CD4-positive, alpha-beta T cell treated with Interleukin-21 for 1 hour (primary cell): ENCODE measurements around the gene DPYSL4.

Source experiments
- DNase-seq: peaks from one replicate; pipeline ENCODE4 v3.0.0-alpha.2; 2020

The DPYSL4 gene

DNA sequence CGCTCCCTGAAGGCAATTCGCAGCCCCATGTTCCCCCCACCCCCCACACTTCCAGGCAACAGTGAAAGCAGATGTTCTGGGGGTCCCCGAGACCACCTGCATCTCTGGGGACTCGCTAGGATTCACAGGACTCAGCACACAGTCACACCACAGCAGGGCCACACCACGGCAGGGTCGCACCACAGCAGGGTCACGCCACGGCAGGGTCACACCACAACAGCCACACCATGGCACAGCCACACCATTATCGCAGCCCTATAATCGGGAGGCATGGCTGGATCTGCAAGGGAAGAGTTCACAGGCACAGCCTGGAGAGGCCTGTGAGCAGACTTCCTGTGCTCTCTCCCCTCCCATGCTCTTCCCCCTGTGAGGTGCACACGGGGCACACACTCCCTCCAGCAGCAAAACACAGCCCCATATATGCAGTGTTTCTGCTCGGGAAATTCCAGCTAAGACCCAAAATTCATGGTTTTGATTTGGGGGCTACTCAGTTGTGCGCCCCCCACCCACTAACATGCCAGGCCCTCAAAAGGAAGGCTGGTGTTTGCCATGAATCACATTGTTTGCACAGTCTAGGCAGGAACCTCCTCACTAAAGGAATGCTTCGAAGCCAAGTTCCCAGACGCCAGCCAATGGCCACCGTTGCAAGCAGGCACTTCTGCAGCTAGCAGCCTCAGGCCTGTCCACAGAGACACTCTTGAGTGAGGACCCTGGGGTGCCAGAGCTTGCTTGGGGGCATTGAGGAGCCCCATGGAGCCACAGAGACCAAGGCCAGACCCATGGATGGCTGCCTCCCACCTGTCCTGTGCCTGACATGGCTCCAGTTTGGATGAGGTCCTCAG, 7.0 kb upstream of the DPYSL4 start:
- no peak for DNase-seq

DNA sequence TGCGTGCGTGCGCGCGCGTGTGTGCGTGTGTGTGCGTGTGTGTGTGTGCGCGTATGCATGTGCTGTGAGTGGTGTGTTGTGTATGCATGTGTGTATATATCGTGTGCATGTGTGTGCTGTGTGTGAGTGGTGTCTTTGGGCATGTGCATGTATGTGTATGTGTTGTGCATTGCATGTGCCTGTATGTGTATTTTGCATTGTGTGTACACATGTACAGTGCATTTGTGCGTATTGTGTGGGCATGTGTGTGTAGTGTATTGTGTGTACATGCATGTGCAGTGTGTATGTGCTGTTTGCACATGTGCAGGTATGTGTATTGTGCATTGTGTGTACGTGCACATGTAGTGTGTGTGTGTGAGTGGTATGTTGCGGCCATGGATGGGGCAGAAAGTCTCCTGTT, 6.0 kb upstream of the DPYSL4 start:
- DNase-seq: no peak

DNA sequence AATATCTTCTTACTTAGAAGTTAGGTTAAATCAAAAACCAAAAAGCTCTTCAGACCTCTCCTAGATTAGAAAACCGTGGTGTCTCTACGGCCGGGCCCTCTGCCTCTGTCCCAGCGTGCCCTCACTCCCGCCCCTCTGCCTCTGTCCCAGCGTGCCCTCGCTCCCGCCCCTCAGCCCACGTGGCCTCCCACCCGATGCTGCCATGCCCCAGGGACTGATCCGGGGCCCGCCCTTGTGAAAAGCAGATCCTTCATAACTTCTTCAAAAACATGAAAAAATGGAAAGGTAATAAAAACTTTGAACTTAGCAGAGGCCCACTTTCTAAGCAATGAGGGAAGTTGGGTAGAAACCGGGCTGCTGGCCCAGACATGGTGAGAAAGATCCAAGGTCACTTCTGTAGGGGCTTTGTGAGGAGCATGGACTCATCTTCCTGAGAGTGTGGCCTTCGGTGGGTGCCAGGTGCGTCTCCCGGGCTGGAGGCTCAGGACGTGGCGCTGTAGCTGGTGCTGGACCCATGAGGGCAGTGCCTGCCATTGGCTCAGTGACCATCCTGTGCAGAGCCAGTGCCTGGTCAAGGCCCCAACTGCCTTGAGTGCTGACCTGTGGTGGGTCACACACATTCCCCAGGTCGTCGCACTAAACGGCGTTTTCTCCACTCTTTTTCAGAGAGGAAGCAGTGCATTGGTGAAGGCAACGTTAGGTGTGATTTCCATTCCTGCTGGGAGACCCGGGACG, 4.9 kb upstream of the DPYSL4 start:
- DNase-seq: no peak

DNA sequence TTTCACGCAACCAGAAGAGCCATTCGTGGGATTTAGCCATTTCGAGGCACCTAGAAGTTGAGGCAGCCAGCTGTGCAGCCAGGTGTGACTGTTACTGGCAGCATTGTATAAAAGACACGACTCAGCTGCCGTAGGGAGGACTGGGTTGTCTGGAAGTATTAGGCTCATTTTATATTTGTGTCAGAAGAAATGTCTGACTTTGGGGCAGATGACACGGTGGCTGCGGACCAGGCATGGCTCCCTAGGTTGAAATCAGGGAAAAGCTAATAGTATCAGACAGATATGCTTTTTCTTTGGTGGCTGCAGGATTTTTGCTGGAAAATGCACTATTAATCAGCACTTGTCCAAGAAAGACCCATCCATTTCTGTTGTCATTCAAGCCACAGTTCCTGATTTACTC, 4.2 kb upstream of the DPYSL4 start:
- DNase-seq: no peak

DNA sequence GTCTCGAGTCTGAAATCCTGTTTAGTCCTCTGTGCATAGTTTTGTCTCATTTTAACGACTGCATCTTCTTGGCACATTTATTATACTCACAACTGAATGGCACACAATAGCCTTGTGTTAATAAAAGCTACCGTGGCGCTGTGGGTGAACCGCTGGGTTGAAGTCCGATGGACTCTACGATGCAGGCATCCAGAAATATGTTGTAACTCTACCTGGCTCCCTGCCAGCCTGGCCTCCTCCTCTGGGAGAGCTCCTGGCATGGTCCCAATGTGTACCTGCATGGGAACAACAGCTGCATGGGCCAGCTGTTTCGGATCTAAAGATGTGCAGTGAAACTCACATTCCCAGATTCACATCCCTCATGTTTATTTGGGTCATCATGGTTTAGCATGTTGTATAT, 3.7 kb upstream of the DPYSL4 start:
- no peak for DNase-seq

DNA sequence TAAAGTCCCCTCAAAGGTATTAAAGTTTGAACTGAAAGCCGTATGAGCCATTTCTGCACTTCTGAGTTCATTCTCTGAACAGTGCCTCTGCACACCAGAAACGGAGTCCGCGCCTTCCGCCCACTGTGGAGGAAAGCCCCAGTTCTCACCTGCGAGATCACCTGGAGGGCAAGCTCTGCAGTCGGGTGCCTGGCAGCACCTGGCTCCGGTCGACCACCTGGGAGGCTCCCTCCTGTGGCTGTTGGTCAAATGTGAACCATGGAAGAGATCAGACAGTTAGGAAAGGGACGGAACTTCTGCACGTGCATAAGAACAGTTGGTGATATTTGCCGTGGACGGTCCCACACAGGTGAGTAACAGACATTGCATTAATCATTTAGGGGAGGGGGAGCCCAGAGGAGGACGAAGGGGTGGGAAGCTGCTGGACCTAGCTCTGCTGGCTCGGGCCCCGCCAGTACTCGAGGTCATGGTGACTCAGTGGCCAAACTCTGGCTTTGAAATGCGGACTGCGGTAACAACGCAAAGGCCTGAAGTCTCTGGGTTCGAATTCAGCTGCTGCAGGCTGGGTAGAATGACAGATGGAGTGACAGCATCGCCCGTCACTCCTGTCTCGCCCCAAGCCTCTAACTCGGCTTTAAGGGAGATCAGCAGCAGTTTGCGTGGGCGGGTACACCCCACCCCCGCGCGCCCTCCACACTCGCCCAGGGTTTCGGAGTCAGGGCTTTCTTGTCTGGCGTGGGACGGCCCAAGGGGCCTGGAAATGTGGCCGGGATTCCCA, 1.7 kb upstream of the DPYSL4 start:
- no peak for DNase-seq

DNA sequence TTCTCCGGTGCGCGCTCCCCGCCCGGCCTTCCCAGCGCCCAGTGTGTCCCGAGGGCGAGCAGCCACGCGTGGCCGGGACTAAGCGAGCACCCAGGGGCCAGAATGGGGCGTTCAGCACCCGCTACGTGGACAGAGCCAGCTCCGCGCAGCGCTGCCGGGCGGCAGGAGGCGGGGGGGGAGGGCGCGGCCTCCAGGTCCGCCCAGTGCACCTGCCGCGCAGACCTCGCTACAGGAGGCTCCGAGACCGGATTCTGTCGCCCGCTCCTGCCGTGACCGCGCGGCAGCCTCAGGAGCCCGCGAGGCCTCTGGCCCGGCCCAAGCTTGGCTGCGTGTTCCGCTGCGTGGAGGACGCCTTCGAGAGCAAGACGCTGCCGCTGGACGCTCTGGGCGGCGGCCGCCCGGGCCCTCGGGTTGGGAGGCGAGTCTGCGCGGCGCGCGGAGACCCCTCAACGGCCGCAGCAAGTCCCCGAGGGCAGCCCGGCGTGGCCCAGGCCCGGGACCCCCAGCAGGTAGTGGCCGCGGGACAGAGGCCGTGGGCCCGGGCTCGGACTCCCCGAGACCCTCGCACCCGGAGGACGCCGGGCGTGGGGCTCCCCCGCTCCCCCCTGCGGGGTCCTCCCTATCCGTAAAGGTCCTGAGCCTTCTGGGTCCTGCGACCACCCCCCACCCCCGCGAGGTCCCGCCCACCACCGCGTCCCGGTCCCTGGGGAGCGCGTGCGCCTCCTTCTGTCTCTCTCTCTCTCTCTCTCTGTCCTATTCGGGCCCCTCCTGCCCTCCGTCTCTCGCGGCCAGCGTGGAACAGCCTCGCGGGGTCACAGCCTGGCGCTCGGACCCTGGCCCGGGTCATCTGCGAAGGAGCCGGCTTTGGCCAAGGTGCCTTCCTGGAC, 904 bp upstream of the DPYSL4 start:
- peak; percentile 58 for DNase-seq

DNA sequence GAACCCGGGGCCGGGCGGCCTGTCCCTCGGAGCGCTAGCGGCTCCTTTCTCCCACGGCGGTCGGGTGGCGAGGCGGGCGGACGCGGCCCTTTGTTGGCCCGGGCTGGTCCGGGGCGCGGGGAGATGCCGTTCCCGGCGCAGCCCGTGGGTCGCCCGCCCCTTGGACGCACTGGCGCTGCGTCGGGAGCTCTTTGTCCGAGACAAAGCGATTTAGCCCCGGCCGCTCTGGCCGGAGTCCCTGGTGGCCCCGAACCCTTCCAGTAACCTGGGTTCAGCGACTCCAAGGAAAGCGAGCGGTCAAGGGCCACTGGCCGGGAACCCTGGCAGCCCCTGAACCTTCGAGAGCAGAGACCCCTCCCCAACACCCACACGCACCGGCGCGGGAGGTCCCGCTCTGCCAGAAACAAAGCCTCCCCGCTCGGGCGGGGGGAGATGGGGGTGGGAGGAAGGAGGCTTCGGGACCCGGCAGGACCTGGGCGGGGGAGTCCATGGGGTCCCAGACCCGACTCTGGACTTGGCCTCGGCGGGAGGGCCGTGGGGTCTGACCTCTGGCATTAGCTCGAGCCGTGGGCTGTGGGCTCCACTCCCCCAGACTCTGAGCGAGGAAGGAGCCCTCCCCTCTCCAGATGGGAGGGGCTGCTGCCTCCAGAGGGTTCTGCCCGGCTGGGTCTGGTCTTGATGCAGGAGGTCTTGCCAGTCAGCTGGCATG, 836 bp downstream of the DPYSL4 start:
- no peak for DNase-seq

DNA sequence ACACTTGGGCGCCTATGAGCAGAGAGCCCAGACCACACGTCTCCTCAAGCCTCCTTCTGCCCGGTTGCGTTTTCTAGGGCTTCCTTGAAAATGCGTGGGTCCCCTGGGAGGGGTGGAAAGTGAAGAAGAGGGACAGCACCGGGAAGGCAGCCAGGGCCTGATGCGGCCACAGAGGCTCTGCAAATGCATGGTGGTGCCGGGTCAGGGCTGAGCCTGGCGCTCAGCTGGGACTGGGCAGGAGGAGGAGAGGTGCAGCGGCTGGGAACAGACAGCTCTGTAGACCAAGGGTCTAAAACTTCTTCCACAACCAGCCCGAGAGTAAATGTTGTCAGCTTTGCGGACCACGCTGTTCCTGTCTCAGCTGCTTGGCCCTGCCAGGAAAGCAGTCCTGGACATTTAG, 1.6 kb downstream of the DPYSL4 start:
- no peak for DNase-seq

DNA sequence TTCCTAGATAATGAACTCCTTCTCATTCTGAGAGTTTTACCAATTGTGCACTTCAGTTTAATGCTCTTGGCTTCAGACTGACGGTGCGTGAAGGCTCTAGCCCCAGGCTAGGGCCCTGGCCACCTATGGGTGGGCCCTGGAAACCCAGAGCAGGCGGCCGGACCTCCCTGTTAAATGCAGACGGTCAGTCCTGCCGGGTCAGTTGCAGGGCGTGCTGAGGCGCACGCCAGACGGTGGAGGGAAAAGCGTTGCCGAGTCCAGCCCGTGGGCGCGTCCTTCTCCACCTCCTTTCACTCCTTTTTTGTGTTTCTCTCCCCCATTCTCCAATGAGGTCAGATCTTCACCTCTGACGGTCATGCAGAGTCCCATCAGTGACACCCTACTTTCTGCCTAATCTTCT, 2.3 kb downstream of the DPYSL4 start:
- DNase-seq: no peak

DNA sequence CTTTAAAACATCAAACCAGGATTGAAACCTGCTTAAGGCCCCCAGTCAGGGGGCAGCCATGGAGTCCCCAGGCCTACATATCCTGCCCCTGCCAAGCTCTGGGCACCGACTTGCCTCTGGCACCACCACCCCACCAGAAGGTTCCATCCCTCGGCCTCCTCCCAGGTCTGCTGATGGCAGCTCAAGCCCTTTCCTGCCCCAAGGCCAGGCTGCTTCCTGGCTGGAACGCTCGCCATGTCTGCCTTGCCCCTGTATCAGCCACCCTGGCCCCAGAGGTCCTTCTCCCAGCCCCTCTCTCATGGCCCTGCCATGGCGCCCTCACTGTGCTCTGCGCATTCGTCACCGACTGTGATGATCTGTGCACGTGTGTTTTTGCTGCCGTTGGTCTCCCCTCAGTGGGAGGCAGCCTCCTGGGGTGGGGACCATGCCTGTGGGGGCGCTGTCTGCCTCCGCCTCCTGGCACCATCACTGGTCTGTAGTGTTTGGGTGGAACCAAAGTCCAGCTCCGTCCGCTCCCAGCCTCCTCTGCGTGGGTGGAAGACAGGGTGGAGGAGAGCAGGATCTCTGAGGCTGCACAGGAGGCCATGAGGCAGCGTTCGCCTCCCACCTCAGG, 3.2 kb downstream of the DPYSL4 start:
- DNase-seq: no peak

DNA sequence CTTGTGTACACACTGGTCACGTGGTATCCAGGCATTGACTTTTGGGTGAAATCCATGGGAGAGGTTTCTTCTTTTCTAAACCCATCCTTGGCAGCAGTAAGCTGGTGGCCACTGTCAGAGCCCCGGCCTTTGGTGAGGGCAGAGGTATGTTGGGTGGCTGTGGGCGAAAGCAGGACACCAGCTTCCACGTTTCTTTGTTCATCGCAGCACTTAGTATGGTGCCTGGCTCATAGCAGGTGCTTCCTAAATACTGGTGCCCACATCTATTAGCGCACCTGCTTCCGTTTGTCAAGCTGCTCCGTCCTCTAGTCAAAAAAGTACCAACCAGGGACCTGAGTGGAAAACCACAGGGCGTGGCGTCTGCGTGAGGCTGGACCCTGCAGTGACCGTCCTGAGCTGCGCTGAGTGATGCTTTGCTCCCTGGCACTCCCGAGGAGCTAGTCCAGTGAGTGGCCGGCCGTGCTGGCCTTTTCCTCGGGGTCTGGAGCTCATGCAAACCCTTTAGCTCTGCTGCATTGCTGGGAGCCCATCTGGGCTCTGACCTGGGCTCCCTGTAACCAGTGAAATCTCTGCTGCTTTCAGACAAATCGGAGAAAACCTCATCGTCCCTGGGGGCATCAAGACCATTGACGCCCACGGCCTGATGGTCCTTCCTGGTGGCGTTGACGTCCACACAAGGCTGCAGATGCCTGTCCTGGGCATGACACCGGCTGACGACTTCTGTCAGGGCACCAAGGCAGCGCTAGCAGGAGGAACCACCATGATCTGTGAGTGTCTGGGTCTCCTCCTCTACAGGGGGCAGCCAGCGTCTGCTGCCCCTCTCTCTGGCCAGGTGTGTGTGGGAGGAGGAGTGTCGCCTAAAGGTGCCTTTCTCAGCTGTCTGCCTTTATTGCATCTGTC, 5.6 kb downstream of the DPYSL4 start:
- DNase-seq: no peak

DNA sequence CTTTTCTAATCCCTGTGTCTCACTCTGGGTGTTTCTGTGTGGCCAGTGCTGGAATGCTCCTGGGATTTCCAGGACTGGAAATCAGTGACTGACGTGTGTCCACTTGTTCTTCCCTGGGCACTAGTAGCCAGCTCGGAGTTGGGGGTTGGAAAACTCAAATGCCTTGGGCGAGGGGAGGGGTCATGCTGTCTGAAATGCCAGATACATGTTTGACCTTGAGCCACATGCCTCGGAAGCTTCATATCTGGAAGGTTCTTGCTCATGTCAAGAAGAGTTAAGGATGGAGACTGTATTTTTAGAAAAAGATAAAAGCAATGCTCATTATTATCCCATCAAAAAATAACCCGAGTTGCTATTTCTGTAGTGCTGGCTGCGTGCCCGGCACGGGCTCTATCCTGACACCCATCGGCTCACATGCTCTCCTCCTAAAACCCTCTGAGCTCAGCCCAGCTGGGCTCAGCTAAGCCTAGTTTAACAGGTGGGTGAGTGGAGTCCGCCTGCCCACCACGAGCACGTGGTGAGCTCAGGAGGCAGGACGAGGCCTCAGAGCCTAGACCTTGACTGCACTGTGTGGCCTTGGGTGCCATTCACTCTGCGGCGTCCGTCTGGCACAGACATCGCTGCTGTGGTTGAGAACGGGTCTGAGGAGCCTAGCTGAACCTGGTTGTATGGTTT, 6.4 kb downstream of the DPYSL4 start:
- DNase-seq: no peak

DNA sequence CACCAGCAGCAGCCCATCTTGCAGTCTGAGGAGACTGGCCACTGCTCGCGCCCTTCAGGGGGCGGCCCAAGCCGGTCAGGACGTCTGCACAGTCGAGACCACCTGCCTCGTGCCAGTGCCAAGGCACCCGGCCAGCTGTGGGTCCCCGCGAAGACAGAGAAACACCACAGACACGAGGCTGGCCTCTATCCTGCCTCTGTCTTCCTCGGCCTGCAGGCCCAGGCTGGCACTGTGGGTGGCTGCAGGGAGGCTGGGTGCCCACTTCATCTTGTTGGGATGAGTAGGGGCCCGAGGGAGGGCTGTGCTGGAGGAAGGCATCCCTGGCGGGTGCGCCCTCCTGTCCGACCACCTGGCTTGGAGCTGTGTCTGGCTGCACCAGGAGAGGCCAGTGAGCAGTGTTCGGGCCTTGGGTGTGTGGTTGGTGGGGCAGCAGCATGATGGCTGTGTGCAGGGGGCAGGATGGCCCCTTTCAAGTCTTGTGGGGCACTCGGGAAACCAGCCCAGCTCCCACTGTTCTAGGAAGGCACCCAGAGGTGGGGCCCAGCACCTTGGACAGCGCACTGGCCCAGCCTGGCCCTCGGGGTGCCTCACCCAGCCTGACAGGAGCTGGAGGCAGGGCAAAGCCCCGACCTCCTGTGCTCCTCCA, 7.3 kb downstream of the DPYSL4 start:
- DNase-seq: no peak

DNA sequence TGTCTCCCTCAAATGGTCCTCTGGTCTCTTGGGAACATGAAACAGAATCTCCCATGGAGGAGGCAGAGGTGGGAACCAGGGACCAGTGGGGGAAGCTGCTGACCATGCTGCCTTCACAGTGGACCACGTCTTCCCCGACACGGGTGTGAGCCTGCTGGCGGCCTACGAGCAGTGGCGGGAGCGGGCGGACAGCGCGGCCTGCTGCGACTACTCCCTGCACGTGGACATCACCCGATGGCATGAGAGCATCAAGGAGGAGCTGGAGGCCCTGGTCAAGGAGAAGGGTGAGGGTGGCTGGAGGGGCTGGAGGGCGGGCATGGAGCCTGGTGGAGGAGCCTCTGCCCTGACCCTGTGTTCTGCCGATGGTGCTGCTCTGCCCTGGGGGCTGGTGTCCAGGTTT, 8.0 kb downstream of the DPYSL4 start:
- DNase-seq: no peak

DNA sequence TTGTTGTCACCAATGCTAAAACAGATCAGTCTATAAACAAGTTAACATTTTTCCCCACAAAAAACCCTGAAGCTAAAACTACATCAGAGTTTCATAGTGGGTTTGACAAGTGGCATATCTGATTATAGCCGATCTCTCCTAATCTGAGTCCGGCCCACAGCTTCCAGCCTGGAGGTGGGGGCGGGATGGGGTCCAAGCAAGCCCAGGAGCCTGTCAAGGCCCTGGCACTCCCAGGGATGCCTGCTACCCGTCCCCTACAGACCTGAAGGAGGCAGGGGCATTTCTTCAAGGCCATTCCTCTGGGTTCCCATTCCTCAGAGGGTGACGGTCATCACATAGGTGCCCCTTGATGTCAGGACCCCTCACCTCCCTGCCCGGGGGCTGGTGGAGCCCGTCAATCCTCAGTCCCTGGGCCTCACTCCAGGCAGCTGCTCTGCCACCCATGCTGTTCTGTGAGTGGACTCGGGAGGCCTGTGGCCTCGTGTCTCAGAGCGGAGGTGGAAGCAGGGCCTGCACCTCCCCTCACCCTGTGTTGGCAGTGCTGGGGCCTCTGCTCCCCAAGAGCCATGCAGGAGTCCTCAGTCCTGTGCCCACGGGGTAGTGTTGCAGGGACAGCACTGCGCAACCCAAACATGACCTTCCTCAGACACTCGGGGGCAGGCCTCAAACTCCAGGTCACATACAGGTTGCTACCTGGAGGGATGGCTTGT, 8.8 kb downstream of the DPYSL4 start:
- DNase-seq: no peak

DNA sequence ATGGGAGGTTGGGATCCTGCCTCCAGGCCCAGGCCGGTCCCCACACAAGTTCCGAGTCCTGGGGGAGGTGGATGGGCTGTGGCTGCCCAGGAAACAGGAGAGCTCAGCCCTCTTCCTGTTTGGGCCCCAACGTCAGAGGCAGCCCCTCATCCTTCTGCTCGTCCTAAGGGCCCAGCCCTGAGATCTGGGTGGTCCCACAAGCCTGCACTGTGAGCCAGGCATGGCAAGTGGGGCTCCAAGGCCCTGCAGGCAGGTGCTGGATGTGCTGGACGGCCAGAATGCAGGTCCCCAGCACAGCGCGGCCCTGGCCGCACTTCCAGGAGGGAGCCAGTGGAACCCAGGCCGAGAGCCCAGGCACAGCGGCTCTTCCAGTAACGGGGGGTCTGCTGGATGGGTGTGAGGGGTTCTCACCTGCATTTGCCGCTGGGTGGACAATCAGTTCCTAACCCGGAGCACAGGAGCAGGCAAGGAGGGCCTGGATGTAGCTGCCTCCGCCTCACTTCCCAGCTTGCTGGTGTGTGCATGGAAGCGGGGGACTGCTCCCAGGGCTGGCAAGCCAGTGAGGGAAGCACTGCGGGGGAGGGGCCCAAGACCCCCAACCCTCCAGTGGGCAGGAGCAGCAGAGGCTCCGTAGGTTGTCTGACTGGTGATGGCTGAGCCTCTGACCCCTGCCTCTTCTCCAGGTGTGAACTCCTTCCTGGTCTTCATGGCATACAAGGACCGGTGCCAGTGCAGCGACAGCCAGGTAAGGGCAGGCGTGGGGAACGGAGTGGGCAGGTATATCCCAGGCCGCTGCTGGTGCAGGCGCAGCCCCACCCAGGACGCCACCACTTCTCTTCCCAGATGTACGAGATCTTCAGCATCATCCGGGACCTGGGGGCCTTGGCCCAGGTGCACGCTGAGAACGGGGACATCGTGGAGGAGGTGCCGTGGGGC, 9.7 kb downstream of the DPYSL4 start:
- DNase-seq: no peak
